WTC11 (cell line): ENCODE measurements around the gene ADAM12. TPM values are rescaled to one million over a fixed set of nuclear protein-coding genes. Genes with fewer than 3 reads are reported as not detected.

ENCODE experiments used
- ATAC-seq: fragments of 200-7000 bp; cut with Tn5 transposase; 2 replicates; pipeline ENCODE4 v1.10.0; 2021; ENCODE audit warnings: mild to moderate bottlenecking, moderate library complexity
- CTCF ChIA-PET: fragments of 300-600 bp; sonication (Branson Sonifier 250); formaldehyde crosslinking; loops from one replicate; lab custom pipeline; 2021; ENCODE audit warnings: antibody characterized with exemption; lab: Charles Lee
- POLR2A ChIA-PET: fragments of 350-600 bp; sonication (Branson Sonifier 250); formaldehyde crosslinking; loops from one replicate; lab custom pipeline; 2021; ENCODE audit warnings: antibody characterized with exemption; lab: Charles Lee
- DNase-seq: peaks from one replicate; pipeline ENCODE4 v3.0.0; 2021; ENCODE audit warnings: low spot score
- H3K27ac Mint-ChIP-seq: 2 replicates; pipeline ENCODE4 v1.8.0; 2021; ENCODE audit warnings: mixed read lengths
- H3K27me3 Mint-ChIP-seq: 2 replicates; pipeline ENCODE4 v1.8.0; 2021; ENCODE audit warnings: low read depth, mild to moderate bottlenecking, moderate library complexity, mixed read lengths
- H3K36me3 Mint-ChIP-seq: 2 replicates; pipeline ENCODE4 v1.8.0; 2021; ENCODE audit warnings: mixed read lengths
- H3K4me1 Mint-ChIP-seq: 2 replicates; pipeline ENCODE4 v1.8.0; 2022; ENCODE audit warnings: mixed read lengths
- H3K4me3 Mint-ChIP-seq: 2 replicates; pipeline ENCODE4 v1.8.0; 2021; ENCODE audit warnings: mild to moderate bottlenecking, moderate library complexity, mixed read lengths
- H3K9me3 Mint-ChIP-seq: 2 replicates; pipeline ENCODE4 v1.8.0; 2021; ENCODE audit warnings: mixed read lengths
- CREM ChIP-seq: sonication (generic); formaldehyde crosslinking; IDR thresholded peaks from 2 replicates; pipeline ENCODE4 v1.8.1; 2022; ENCODE audit warnings: mild to moderate bottlenecking, missing genetic modification reagents, moderate library complexity
- ESRRA ChIP-seq: sonication (generic); formaldehyde crosslinking; IDR thresholded peaks from 2 replicates; pipeline ENCODE4 v1.8.1; 2022; ENCODE audit warnings: mild to moderate bottlenecking, missing genetic modification reagents, borderline replicate concordance
- FOXP1 ChIP-seq: sonication (generic); formaldehyde crosslinking; IDR thresholded peaks from 2 replicates; pipeline ENCODE4 v1.8.0; 2022; ENCODE audit warnings: missing genetic modification reagents, mild to moderate bottlenecking, moderate library complexity, borderline replicate concordance
- GABPB1 ChIP-seq: sonication (generic); formaldehyde crosslinking; IDR thresholded peaks from 2 replicates; pipeline ENCODE4 v1.8.1; 2023; ENCODE audit warnings: mild to moderate bottlenecking, missing genetic modification reagents
- JUN ChIP-seq: sonication (generic); formaldehyde crosslinking; IDR thresholded peaks from 2 replicates; pipeline ENCODE4 v1.8.0; 2023; ENCODE audit warnings: mild to moderate bottlenecking, missing genetic modification reagents
- PRRX2 ChIP-seq: fragments of 250-450 bp; sonication (Bioruptor Pico); IDR thresholded peaks from 2 replicates; pipeline ENCODE4 v1.8.0; 2021; ENCODE audit warnings: mild to moderate bottlenecking
- RORB ChIP-seq: fragments of 250-450 bp; sonication (Bioruptor Pico); IDR thresholded peaks from 2 replicates; pipeline ENCODE4 v1.9.0; 2021; ENCODE audit warnings: mild to moderate bottlenecking
- TCF7 ChIP-seq: sonication (generic); formaldehyde crosslinking; IDR thresholded peaks from 2 replicates; pipeline ENCODE4 v1.8.0; 2022; ENCODE audit warnings: mild to moderate bottlenecking, low read depth, missing genetic modification reagents, moderate library complexity
- ZNF219 ChIP-seq: sonication (generic); formaldehyde crosslinking; IDR thresholded peaks from 2 replicates; pipeline ENCODE4 v1.8.0; 2023; ENCODE audit warnings: missing genetic modification reagents, mild to moderate bottlenecking, borderline replicate concordance
- ZNF423 ChIP-seq: fragments of 250-450 bp; sonication (Bioruptor Pico); IDR thresholded peaks from 2 replicates; pipeline ENCODE4 v2.1.2; 2022; ENCODE audit warnings: mild to moderate bottlenecking, moderate library complexity
- total RNA-seq: library from RNA; stranded (reverse); gene quantifications from 3 replicates; pipeline ENCODE4 v1.2.3, GENCODE V29; 2021
- TF ChIP-seq, protein P1 (sequence below): sonication (generic); formaldehyde crosslinking; IDR thresholded peaks from 2 replicates; pipeline ENCODE4 v1.8.1; 2023; ENCODE audit warnings: mild to moderate bottlenecking, moderate library complexity, missing genetic modification reagents
- TF ChIP-seq, protein P2 (sequence below): fragments of 250-450 bp; sonication (Bioruptor Pico); IDR thresholded peaks from 2 replicates; pipeline ENCODE4 v1.9.0; 2021; ENCODE audit warnings: moderate library complexity, mild to moderate bottlenecking, inconsistent platforms, borderline replicate concordance
- TF ChIP-seq, protein P3 (sequence below): fragments of 200-600 bp; IDR thresholded peaks from 2 replicates; pipeline ENCODE4 v1.8.0; 2022; ENCODE audit warnings: antibody characterized with exemption
- TF ChIP-seq, protein P4 (sequence below): sonication (generic); formaldehyde crosslinking; IDR thresholded peaks from 2 replicates; pipeline ENCODE4 v1.8.1; 2022; ENCODE audit warnings: mild to moderate bottlenecking, missing genetic modification reagents, moderate library complexity, borderline replicate concordance
- TF ChIP-seq, protein P5 (sequence below): fragments of 250-450 bp; sonication (Bioruptor Pico); conservative IDR thresholded peaks from 2 replicates; pipeline ENCODE4 v1.9.0; 2021; ENCODE audit warnings: mild to moderate bottlenecking
- TF ChIP-seq, protein P6 (sequence below): sonication (generic); formaldehyde crosslinking; IDR thresholded peaks from 2 replicates; pipeline ENCODE4 v1.8.1; 2023; ENCODE audit warnings: mild to moderate bottlenecking, missing genetic modification reagents, moderate library complexity
- TF ChIP-seq, protein P7 (sequence below): sonication (generic); formaldehyde crosslinking; IDR thresholded peaks from 2 replicates; pipeline ENCODE4 v1.8.1; 2023; ENCODE audit warnings: mild to moderate bottlenecking, missing genetic modification reagents, moderate library complexity

Gene ADAM12
- total RNA-seq, 1 experiment from 2014 or later = 0.22 TPM

DNA sequence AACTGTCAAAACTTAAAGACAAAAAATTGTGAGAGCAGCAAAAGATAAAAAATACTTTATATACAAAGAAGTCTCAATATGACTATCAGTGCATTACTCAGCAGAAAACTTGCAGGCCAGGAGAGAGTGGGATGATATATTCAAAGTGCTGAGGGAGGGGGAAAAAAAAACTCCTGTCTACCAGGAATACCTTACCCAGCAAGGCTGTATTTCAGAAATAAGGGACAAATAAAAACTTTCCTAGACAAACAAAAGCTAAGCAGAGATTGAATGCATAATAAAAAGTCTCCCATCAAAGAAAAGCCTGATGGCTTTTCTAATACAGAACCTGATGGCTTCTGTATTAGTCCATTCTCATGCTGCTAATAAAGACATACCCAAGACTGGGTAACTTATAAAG, 31.1 kb downstream of the ADAM12 start:
- no peaks in the 10 kb centered on the region; the same call in 1 of the 2 replicates for H3K27me3 Mint-ChIP-seq

DNA sequence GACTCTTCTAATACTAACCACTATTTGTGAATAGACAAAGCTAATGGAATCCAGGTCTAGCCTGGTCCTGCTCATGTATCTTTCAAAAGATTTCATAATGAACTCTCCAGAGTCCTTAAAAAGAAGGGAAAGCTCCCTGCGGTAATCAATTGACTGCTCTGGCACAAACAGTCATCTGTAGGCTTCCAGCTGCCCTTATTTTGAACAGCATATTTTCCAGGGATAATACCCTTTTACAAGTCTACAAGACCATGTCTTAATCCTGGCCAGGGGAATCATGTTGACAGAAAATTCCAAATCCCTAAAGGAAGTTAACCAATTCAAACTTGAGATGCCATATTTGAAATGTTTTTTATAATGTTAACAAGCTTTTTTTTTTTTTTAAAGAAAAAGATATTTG, 34.6 kb downstream of the ADAM12 start:
- TF ChIP-seq, protein P1, sequence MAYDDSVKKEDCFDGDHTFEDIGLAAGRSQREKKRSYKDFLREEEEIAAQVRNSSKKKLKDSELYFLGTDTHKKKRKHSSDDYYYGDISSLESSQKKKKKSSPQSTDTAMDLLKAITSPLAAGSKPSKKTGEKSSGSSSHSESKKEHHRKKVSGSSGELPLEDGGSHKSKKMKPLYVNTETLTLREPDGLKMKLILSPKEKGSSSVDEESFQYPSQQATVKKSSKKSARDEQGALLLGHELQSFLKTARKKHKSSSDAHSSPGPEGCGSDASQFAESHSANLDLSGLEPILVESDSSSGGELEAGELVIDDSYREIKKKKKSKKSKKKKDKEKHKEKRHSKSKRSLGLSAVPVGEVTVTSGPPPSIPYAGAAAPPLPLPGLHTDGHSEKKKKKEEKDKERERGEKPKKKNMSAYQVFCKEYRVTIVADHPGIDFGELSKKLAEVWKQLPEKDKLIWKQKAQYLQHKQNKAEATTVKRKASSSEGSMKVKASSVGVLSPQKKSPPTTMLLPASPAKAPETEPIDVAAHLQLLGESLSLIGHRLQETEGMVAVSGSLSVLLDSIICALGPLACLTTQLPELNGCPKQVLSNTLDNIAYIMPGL = no peak
- no peak for TF ChIP-seq PRRX2 (CRISPR knock-in tag)
- no peak for TF ChIP-seq RORB (CRISPR knock-in tag)
- TF ChIP-seq, protein P2, sequence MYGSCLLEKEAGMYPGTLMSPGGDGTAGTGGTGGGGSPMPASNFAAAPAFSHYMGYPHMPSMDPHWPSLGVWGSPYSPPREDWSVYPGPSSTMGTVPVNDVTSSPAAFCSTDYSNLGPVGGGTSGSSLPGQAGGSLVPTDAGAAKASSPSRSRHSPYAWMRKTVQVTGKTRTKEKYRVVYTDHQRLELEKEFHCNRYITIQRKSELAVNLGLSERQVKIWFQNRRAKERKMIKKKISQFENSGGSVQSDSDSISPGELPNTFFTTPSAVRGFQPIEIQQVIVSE (CRISPR knock-in tag) = no peak
- TF ChIP-seq FOXP1 (CRISPR knock-in tag) = no peak
- TF ChIP-seq, protein P3, sequence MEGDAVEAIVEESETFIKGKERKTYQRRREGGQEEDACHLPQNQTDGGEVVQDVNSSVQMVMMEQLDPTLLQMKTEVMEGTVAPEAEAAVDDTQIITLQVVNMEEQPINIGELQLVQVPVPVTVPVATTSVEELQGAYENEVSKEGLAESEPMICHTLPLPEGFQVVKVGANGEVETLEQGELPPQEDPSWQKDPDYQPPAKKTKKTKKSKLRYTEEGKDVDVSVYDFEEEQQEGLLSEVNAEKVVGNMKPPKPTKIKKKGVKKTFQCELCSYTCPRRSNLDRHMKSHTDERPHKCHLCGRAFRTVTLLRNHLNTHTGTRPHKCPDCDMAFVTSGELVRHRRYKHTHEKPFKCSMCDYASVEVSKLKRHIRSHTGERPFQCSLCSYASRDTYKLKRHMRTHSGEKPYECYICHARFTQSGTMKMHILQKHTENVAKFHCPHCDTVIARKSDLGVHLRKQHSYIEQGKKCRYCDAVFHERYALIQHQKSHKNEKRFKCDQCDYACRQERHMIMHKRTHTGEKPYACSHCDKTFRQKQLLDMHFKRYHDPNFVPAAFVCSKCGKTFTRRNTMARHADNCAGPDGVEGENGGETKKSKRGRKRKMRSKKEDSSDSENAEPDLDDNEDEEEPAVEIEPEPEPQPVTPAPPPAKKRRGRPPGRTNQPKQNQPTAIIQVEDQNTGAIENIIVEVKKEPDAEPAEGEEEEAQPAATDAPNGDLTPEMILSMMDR = no peak
- TF ChIP-seq TCF7 = no peak
- TF ChIP-seq ZNF219 = no peak
- no peaks in the 10 kb centered on the region for H3K4me1 Mint-ChIP-seq
- no peak overlapping the region for H3K4me3 Mint-ChIP-seq
- peaks cover 27% of the 10 kb centered on the region for H3K36me3 Mint-ChIP-seq
- ATAC-seq = no peak
- no peaks in the 10 kb centered on the region; the same call in 1 of the 2 replicates for H3K27me3 Mint-ChIP-seq
- no peak overlapping the region for H3K27ac Mint-ChIP-seq
- POLR2A ChIA-PET = no interaction called here
- peaks cover 38% of the 10 kb centered on the region for H3K9me3 Mint-ChIP-seq
- DNase-seq = no peak
- CTCF ChIA-PET = interaction anchor here (0.7 kb wide), 1 partner anchor 16 kb away, joined by 4 read pairs; no protein-coding TSS in a partner anchor

More for the DNA sequence above, 31.1 kb downstream of the ADAM12 start:
- ChIA-PET POLR2A (no interaction called here), CTCF (no interaction called here)
- Mint-ChIP-seq H3K27ac (no peak overlapping the region), H3K4me1 (no peaks in the 10 kb centered on the region), H3K9me3 (peaks cover 63% of the 10 kb centered on the region), H3K4me3 (no peak overlapping the region), H3K36me3 (peaks cover 48% of the 10 kb centered on the region)
- TF ChIP-seq ZNF423 (CRISPR knock-in tag) = no peak
- TF ChIP-seq, protein P4, sequence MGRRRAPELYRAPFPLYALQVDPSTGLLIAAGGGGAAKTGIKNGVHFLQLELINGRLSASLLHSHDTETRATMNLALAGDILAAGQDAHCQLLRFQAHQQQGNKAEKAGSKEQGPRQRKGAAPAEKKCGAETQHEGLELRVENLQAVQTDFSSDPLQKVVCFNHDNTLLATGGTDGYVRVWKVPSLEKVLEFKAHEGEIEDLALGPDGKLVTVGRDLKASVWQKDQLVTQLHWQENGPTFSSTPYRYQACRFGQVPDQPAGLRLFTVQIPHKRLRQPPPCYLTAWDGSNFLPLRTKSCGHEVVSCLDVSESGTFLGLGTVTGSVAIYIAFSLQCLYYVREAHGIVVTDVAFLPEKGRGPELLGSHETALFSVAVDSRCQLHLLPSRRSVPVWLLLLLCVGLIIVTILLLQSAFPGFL (CRISPR knock-in tag) = no peak
- TF ChIP-seq CREM (CRISPR knock-in tag) = no peak
- DNase-seq (no peak), ATAC-seq (no peak)

DNA sequence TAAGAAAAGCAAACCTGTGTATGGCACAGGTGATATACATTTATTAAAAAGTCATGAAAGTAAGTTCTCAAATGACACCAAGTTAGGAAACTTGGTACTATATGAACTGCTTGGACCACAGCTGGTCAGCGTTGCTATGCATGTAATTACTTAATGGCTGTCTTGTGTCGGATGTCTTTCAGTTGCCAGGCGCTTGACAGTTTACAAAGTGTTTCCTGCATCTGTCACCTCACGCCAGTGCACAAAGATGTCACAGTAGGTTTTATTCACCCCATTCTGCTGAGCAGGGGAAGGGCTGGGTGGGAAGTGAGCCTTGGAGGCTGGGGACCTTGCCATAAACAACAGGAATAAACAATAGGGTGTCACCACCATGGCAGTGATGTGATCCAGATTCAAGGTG, 35.8 kb downstream of the ADAM12 start:
- no peak for ATAC-seq
- Mint-ChIP-seq H3K27me3 (no peaks in the 10 kb centered on the region; the same call in 1 of the 2 replicates), H3K36me3 (peaks cover 17% of the 10 kb centered on the region), H3K4me1 (peaks cover 11% of the 10 kb centered on the region)
- no peak for TF ChIP-seq PRRX2 (CRISPR knock-in tag)
- TF ChIP-seq TCF7 = no peak
- TF ChIP-seq ESRRA (CRISPR knock-in tag) = no peak
- TF ChIP-seq, protein P5, sequence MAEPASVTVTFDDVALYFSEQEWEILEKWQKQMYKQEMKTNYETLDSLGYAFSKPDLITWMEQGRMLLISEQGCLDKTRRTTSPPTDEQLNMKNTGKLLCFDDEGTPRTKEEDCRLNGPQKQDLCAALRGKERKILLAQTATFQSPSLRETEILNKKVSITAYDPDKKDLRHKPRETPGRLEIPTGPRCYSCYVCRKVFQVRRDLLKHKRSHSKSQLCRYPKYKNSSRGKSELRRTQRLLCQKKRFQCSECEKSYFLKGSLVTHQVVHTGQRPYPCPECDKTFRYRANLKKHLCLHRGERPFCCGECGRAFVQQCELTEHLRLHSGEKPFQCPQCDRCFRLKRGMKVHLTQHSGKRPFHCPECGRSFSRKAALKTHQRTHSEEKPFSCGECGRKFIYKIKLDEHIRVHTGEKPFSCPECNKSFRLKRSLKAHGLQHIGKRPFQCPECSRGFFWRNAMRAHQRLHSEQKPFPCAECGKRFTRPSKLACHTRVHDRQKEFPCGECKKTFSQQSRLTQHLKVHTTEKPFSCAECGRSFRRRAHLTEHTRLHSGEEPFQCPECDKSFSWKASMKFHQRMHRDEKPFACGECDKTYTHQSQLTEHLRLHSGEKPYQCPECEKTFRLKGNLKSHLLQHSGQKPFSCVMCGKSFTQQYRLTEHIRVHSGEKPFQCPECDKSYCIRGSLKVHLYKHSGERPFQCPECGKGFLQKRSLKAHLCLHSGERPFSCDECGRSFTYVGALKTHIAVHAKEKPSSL (CRISPR knock-in tag) = no peak
- TF ChIP-seq, protein P6, sequence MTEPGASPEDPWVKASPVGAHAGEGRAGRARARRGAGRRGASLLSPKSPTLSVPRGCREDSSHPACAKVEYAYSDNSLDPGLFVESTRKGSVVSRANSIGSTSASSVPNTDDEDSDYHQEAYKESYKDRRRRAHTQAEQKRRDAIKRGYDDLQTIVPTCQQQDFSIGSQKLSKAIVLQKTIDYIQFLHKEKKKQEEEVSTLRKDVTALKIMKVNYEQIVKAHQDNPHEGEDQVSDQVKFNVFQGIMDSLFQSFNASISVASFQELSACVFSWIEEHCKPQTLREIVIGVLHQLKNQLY (CRISPR knock-in tag) = no peak
- no peak for TF ChIP-seq JUN (CRISPR knock-in tag)
- TF ChIP-seq GABPB1 (CRISPR knock-in tag) = no peak
- TF ChIP-seq, protein P7, sequence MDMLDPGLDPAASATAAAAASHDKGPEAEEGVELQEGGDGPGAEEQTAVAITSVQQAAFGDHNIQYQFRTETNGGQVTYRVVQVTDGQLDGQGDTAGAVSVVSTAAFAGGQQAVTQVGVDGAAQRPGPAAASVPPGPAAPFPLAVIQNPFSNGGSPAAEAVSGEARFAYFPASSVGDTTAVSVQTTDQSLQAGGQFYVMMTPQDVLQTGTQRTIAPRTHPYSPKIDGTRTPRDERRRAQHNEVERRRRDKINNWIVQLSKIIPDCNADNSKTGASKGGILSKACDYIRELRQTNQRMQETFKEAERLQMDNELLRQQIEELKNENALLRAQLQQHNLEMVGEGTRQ = no peak
- TF ChIP-seq, all 79 proteins: peak for 0
- no peak overlapping the region for H3K4me3 Mint-ChIP-seq
- POLR2A ChIA-PET = no interaction called here
- no peak overlapping the region for H3K27ac Mint-ChIP-seq
- DNase-seq = no peak
- CTCF ChIA-PET = no interaction called here
- H3K9me3 Mint-ChIP-seq = peaks cover 27% of the 10 kb centered on the region
